COLO829 (cell line): ENCODE data around the gene GPR61.

ENCODE experiments used
- DNase-seq: peaks from one replicate; pipeline ENCODE4 v3.0.0; 2012; ENCODE audit warnings: low spot score

The GPR61 gene

GRCh38 chr1:109535481-109535880 lies 4.2 kb upstream of the GPR61 start:
- no peak for DNase-seq

DNA sequence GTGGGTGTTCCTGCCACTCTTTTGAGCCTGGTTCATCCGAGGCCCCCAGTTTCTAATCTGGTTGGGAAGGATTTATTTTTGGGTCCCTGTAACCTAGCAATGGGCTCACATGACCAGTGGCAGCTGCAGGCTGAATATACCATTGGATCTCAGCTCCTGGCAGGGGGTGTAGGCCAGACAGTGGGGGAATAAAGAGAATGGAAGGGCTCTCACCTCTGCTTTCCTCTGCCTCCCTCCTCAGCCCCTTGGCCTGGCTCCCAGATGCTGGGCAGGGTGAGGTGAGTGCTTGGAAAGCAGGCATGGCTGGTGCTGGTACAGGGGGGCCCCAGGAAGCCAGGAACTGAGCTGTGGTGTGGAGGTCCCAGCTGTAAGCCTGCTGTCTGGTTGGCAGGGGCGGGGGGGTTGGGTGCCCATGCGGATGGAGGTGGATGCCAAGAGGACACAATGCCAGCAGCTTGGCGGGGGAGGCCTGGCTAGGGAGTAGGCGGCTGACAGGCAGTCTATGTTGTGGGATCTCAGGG lies 3.6 kb upstream of the GPR61 start:
- DNase-seq = no peak

DNA sequence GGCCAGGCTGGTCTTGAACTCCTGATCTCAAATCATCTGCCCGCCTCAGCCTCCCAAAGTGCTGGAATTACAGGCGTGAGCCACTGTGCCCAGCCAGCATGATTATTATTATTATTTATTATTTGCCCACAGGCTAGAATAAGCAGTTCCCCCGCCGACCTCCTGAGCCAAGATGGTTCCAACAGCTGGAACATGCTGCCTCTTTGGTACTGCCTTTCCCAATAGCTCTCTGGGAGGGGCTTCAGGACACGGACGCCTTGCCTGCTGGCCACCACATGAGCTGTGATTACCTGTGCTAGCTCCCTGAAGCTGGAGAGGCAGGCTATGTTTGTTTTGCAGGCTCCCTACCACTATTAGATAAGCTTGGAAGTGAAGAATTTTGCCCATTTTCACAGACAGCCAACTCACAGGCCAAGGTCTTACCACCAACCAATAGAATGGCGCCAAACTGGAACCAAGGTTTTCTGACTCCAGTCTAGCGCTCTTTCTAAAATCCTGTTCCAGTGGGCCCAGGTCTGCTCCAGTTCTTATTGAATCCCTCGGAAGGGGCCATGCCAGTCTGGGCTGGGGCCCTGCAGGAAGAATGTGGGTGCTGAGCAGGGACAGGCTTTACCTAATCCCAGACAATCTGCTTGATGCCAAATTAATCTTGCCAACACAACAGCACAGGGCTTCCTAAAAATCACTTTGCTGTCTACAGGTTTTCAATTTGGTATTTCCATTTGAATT lies 2.1 kb upstream of the GPR61 start:
- DNase-seq = no peak

DNA sequence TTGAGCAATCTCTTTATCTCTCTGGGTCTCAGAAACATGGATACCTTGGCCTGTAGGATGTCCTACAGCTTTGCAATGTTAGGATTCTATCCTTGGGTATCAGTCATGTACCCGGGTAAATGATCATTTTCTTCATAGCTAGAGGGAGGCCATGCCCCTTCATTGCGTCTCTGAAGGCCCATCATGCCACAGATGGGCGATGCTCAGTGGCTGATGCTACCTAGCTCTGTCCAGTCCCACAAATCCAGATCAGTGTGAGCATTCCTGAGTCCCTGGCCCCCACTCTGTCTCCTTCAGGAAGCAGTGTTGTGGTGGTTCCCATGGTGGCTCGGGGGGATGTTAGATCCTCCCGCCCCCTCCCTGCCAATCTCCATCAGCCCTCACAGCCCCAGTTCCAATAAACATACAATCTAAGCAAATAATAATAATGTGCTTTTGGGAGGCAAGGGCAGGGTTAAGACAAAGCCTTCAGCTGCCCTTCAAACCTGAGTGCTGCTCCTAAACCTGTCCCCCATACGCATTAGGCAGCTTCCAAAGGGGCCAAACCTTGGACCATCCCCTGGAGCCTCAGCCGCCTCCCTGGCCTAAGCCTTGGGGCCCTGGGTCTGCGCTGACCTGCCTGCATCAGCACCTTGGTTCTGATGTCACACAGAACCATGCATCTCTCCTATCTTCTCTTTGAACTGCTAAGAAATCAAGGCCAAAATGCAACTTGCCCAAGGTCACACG lies 681 bp upstream of the GPR61 start:
- no peak for DNase-seq

GRCh38 chr1:109541102-109541501 lies 1.4 kb downstream of the GPR61 start:
- DNase-seq = no peak

DNA sequence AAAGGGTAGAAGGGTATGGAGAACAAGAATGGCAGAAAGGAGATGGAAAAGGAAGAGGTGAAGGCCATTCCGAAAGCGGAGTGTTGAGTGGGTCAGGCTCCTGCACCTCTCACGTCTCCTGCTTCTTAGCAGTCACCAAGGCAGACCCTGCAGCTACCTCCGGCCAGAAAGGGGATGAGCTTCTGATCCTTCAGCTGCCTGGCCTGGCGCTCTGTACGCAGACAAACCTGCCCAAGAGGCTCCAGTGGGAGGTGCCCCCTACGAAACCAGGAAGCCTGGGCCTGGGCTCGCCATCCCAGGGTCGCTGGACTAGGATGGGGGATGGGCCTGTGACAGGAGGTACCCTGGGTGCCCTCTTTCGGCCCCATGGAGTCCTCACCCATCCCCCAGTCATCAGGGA lies 3.0 kb downstream of the GPR61 start:
- DNase-seq = no peak

GRCh38 chr1:109543283-109543987 lies 3.8 kb downstream of the GPR61 start:
- DNase-seq = no peak

- DNase-seq = no peak
Observed at GRCh38 chr1:109543988-109544735, 4.5 kb downstream of the GPR61 start.

DNA sequence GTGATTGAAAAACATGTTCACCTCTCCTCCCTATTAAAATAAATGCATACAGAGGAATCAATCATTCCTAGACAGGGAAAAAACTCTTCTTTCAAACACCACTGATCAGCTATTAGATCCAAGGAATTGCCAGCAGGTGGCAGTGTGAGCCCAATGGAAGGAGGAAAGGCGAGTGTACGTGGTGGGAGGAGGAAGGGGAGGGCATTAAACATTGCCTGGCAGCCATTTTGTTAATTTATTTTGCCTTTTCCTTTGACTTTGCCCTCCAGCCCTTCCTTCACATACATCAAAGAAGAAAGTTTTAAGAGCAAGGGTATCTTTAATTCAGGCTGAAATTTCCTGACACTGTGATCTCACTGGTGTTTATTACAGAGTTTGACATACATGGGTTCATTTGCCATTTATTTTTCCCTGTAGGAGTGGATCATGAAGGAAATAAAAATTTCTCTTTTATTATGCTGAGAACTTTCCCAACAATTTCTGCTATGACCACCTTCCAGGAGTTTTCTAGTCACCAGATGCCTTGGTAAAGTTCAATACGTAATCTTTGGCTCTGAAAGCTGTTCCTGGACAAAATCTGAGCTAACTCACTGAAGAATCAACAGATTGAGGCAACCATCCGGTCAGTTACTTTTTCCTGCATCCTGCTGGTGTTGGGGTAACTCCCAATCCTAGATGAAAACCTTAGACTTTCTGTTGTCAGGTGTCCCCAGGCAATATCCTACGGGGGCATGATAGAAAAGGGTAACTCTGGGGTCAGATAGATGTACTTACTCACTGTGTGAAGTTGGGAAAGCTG lies 6.8 kb downstream of the GPR61 start:
- peak; percentile 89 for DNase-seq

GRCh38 chr1:109547463-109548320 lies 8.0 kb downstream of the GPR61 start:
- DNase-seq = no peak

DNA sequence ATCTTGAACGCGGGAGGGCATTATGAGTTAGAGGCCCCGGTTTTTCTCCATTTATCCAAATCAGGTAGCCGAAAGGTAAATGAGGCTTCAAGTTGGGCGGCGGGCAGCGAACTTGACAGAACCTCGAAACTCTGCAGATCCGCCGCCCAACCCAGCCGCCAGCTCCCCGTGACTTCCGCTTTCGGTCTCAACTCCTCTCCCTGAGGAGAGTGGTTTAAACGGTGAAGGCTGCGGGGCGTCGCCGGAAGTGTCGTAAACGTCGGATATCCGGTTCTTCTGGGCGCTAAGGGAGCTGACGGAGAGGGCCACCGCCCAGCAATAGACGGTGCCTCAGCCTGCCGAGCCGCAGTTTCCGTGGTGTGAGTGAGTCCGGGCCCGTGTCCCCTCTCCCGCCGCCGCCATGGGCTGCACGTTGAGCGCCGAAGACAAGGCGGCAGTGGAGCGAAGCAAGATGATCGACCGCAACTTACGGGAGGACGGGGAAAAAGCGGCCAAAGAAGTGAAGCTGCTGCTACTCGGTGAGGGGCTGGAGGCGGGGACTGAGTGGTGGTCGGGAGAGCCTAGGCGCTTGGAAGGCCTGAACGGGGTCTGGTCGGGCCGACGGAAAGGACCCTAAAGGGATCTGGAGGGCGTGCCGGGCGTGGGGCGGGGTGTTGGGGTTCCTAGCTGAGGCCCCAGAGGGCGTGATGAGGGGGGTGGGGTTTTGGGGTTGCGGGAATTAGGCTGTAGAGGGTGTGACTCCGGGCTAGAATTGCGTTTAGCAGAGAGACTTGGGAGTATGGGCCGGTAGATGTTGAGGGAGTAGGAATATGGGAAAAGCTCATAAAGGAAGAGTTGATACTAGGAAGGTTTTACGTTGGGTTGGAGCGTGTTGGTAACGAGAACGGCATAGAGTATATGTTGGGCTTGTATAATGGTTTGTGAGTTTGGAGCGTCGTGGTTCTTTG lies 8.9 kb downstream of the GPR61 start, which contains the start of gene GNAI3:
Gene GNAI3, plus strand, starts transcription at position 295 of the 947 bp plus-strand sequence. Its CDS starts 106 bp downstream, at position 401.
- peak; percentile 95 for DNase-seq

GRCh38 chr1:109556563-109556962 lies 16.9 kb downstream of the GPR61 start:
- DNase-seq = no peak

GRCh38 chr1:109557520-109557919 lies 17.8 kb downstream of the GPR61 start:
- no peak for DNase-seq

DNA sequence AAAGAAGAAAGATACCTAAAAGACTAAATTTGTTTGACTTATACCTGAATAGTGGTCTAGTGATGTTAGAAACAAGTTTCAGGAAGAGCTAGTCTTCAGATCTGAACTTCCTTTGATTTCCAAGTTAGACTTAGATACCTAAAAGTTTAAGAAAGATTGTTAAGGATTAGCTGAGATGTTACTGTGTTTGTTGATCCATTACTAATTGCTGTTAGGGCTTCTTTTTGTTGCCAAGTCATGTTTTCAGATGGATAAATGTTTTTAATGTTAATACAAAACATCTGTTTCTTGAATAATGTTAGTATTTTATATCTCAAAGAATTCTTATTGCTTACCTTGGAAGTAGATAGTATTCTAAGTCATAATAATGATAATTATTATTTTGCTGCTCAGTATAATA lies 20.3 kb downstream of the GPR61 start:
- no peak for DNase-seq

GRCh38 chr1:109564194-109564878 lies 24.7 kb downstream of the GPR61 start:
- no peak for DNase-seq

DNA sequence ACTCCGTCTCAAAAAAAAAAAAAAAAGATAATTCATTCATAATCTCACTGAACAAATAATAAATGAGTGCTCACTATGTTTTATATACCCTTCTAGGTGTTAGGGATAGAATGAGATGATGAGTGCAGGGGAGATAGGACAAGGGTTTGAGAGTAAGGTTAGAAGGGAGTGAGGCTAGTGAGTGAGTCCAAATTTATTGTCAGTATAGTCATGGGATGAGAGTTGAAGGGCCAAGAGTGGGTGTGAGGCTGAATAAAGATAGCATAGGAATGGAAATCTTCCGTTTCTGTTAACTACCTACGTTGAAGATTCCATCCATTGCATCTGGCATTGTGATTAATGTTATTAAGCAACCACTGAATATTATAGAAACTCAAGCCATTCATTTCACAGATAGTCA lies 25.6 kb downstream of the GPR61 start:
- DNase-seq = no peak

GRCh38 chr1:109566982-109567381 lies 27.3 kb downstream of the GPR61 start:
- DNase-seq = no peak
